IMR-90 (cell line): ENCODE results near the gene SCAANT1. TPM values are rescaled to one million over a fixed set of nuclear protein-coding genes. Genes with fewer than 3 reads are reported as not detected.

Experiments
- ATAC-seq: fragments of 200-7000 bp; cut with Tn5 transposase; 2 replicates; pipeline ENCODE4 v1.9.1; 2020; ENCODE audit warnings: low read depth, mild to moderate bottlenecking, moderate library complexity
- BruUV-seq: library from RNA; stranded (reverse); fragments of 400-500 nt; replicated peaks from 2 replicates; lab custom pipeline; 2021; lab: Mats Ljungman, UMichigan
- CTCF ChIA-PET: fragments of 300-600 bp; formaldehyde crosslinking; extraction: SDS; loops from one replicate; lab custom pipeline; 2021; ENCODE audit warnings: antibody characterized with exemption; lab: Yijun Ruan, JAX
- POLR2A ChIA-PET: fragments of 300-600 bp; sonication (Branson Sonifier 250); formaldehyde crosslinking; loops from one replicate; lab custom pipeline; 2022; ENCODE audit warnings: antibody characterized with exemption; ENCODE audit not compliant: unreplicated experiment; lab: Charles Lee
- DNase-seq: peaks from one replicate; pipeline ENCODE4 v3.0.0; 2013
- H2AFZ ChIP-seq: replicated peaks from 2 replicates; pipeline ENCODE3; 2013; ENCODE audit warnings: low read length, mild to moderate bottlenecking; ENCODE audit not compliant: poor library complexity
- H2AK5ac ChIP-seq: 2 replicates; pipeline ENCODE4 v1.6.1; 2013; ENCODE audit warnings: low read depth, low read length, inconsistent platforms
- H2AK9ac ChIP-seq: replicated peaks from 2 replicates; pipeline ENCODE3; 2013; ENCODE audit warnings: mild to moderate bottlenecking, low read depth, low read length, moderate library complexity; ENCODE audit not compliant: poor library complexity
- H2BK120ac ChIP-seq: 2 replicates; pipeline ENCODE4 v1.6.1; 2013; ENCODE audit warnings: low read depth, low read length, inconsistent platforms
- H2BK15ac ChIP-seq: 3 replicates; pipeline ENCODE4 v1.6.1; 2013; ENCODE audit warnings: low read depth, low read length, inconsistent platforms
- H2BK20ac ChIP-seq: 2 replicates; pipeline ENCODE4 v1.6.1; 2013; ENCODE audit warnings: low read depth, mild to moderate bottlenecking, inconsistent platforms, low read length, moderate library complexity
- H2BK5ac ChIP-seq: 2 replicates; pipeline ENCODE4 v1.6.1; 2013; ENCODE audit warnings: mild to moderate bottlenecking, low read depth, low read length, inconsistent platforms; ENCODE audit not compliant: poor library complexity, severe bottlenecking
- H3K14ac ChIP-seq: replicated peaks from 2 replicates; pipeline ENCODE4 v1.6.1; 2013; ENCODE audit warnings: low read depth, low read length, inconsistent platforms
- H3K18ac ChIP-seq: 2 replicates; pipeline ENCODE4 v1.6.1; 2013; ENCODE audit warnings: low read depth, low read length, control low read depth
- H3K23ac ChIP-seq: 2 replicates; pipeline ENCODE4 v1.6.1; 2013; ENCODE audit warnings: low read depth, low read length, inconsistent platforms
- H3K27ac ChIP-seq: 2 replicates; pipeline ENCODE4 v1.5.1; 2013; ENCODE audit warnings: mild to moderate bottlenecking, control low read depth, low read length; ENCODE audit not compliant: insufficient read depth
- H3K27me3 ChIP-seq: 2 replicates; pipeline ENCODE4 v1.6.1; 2013; ENCODE audit warnings: low read length; ENCODE audit not compliant: control insufficient read depth, insufficient read depth
- H3K36me3 ChIP-seq: 2 replicates; pipeline ENCODE4 v1.6.1; 2013; ENCODE audit warnings: low read length, mixed read lengths; ENCODE audit not compliant: control insufficient read depth, insufficient read depth
- H3K4ac ChIP-seq: 2 replicates; pipeline ENCODE4 v1.6.1; 2013; ENCODE audit warnings: low read depth, low read length, inconsistent platforms
- H3K4me1 ChIP-seq: 2 replicates; pipeline ENCODE4 v1.6.1; 2013; ENCODE audit warnings: low read length, mixed read lengths; ENCODE audit not compliant: control insufficient read depth, insufficient read depth
- H3K4me2 ChIP-seq: 2 replicates; pipeline ENCODE4 v1.6.1; 2013; ENCODE audit warnings: low read depth, mild to moderate bottlenecking, control low read depth, low read length, moderate library complexity
- H3K4me3 ChIP-seq: 2 replicates; pipeline ENCODE4 v1.5.1; 2013; ENCODE audit warnings: low read depth, mild to moderate bottlenecking, control low read depth, low read length, moderate library complexity; ENCODE audit not compliant: insufficient read depth
- H3K56ac ChIP-seq: 2 replicates; pipeline ENCODE4 v1.6.1; 2013; ENCODE audit warnings: low read length, inconsistent platforms; ENCODE audit not compliant: insufficient read depth; ENCODE audit errors: extremely low read depth
- H3K79me1 ChIP-seq, 2 experiments: 2 replicates each; pipeline ENCODE4 v1.6.1; 2013; ENCODE audit warnings: low read length in 2 of 2, inconsistent platforms in 1 of 2, low read depth in 1 of 2
- H3K9ac ChIP-seq: 2 replicates; pipeline ENCODE4 v1.6.1; 2013; ENCODE audit warnings: low read depth, low read length, control low read depth
- H3K9me1 ChIP-seq: 2 replicates; pipeline ENCODE4 v1.6.1; 2013; ENCODE audit warnings: low read length, inconsistent platforms; ENCODE audit not compliant: insufficient read depth
- H3K9me3 ChIP-seq: 2 replicates; pipeline ENCODE4 v1.6.1; 2013; ENCODE audit warnings: low read length; ENCODE audit not compliant: control insufficient read depth, insufficient read depth
- H4K20me1 ChIP-seq: 2 replicates; pipeline ENCODE4 v1.6.1; 2013; ENCODE audit warnings: low read length, inconsistent platforms; ENCODE audit not compliant: insufficient read depth
- H4K5ac ChIP-seq: 2 replicates; pipeline ENCODE4 v1.6.1; 2013; ENCODE audit warnings: mild to moderate bottlenecking, low read depth, low read length, control low read depth
- H4K8ac ChIP-seq, 2 experiments: 2 replicates each; pipeline ENCODE4 v1.6.1; 2013; ENCODE audit warnings: low read depth in 2 of 2, low read length in 2 of 2, control low read depth in 1 of 2, inconsistent platforms in 1 of 2
- H4K91ac ChIP-seq: 2 replicates; pipeline ENCODE4 v1.6.1; 2013; ENCODE audit warnings: low read depth, low read length, inconsistent platforms; ENCODE audit not compliant: insufficient read depth
- BHLHE40 ChIP-seq: fragments of 150-350 bp; IDR thresholded peaks from 2 replicates; pipeline ENCODE4 v1.6.1; 2016; ENCODE audit warnings: mild to moderate bottlenecking, low read depth, low read length
- CEBPB ChIP-seq: IDR thresholded peaks from 2 replicates; pipeline ENCODE4 v1.6.1; 2012; ENCODE audit warnings: low read depth, low read length, improper control_type of control experiment
- CHD1 ChIP-seq: IDR thresholded peaks from 2 replicates; pipeline ENCODE4 v1.6.1; 2012; ENCODE audit warnings: low read depth, low read length, improper control_type of control experiment
- ELK1 ChIP-seq: fragments of 150-350 bp; IDR thresholded peaks from 2 replicates; pipeline ENCODE4 v1.6.1; 2016; ENCODE audit warnings: low read depth, mild to moderate bottlenecking, low read length, moderate library complexity, borderline replicate concordance
- FOS ChIP-seq: fragments of 150-350 bp; IDR thresholded peaks from 2 replicates; pipeline ENCODE4 v1.6.1; 2016; ENCODE audit warnings: low read depth, low read length
- MAFK ChIP-seq: IDR thresholded peaks from 2 replicates; pipeline ENCODE4 v1.6.1; 2012; ENCODE audit warnings: low read depth, low read length, improper control_type of control experiment
- NFE2L2 ChIP-seq: fragments of 150-350 bp; IDR thresholded peaks from 2 replicates; pipeline ENCODE4 v1.6.1; 2016; ENCODE audit warnings: low read depth, mild to moderate bottlenecking, low read length
- POLR2A ChIP-seq: IDR thresholded peaks from 2 replicates; pipeline ENCODE4 v1.6.1; 2012; ENCODE audit warnings: mild to moderate bottlenecking, low read depth, low read length
- RAD21 ChIP-seq: IDR thresholded peaks from 2 replicates; pipeline ENCODE4 v1.6.1; 2012; ENCODE audit warnings: low read length, improper control_type of control experiment
- RCOR1 ChIP-seq: IDR thresholded peaks from 2 replicates; pipeline ENCODE4 v1.6.1; 2012; ENCODE audit warnings: mild to moderate bottlenecking, low read length, improper control_type of control experiment; ENCODE audit not compliant: insufficient replicate concordance
- RFX5 ChIP-seq: IDR thresholded peaks from 2 replicates; pipeline ENCODE4 v1.8.0; 2012; ENCODE audit warnings: low read depth, mild to moderate bottlenecking, low read length, moderate library complexity
- USF2 ChIP-seq: fragments of 150-350 bp; IDR thresholded peaks from 2 replicates; pipeline ENCODE4 v1.6.1; 2017; ENCODE audit warnings: mild to moderate bottlenecking, antibody characterized with exemption, low read length, low read depth
- WGBS, 2 experiments: methylation state at CpG; one replicate each; pipeline versions ENCODE4 v1.1.5 to v1.1.7; 2013; ENCODE audit warnings: missing lambda C conversion rate in 2 of 2; ENCODE audit not compliant: insufficient read length in 1 of 2; ENCODE audit errors: extremely low coverage in 2 of 2; 5-methylcytosine and 5-hydroxymethylcytosine counted together
- dilution Hi-C: fragments of 300-500 bp; cut with HindIII; formaldehyde crosslinking; loops from one replicate; pipeline ENCODE4 v1.14.3; 2018; ENCODE audit warnings: low sequenced_read_pairs; ENCODE audit not compliant: unreplicated experiment
- in situ Hi-C: fragments of 300-500 bp; cut with MboI; formaldehyde crosslinking; loops from 3 replicates; pipeline ENCODE4 v1.14.3; 2019; ENCODE audit warnings: low sequenced_read_pairs, inconsistent platforms, mixed read lengths
- intact Hi-C: fragments of 100-400 bp; cut with micrococcal nuclease; formaldehyde crosslinking; loops from 2 replicates; pipeline ENCODE4 v1.10.0; 2022
- polyA plus RNA-seq, 3 experiments: library from polyadenylated mRNA; depleted of rRNA; stranded (reverse); fragments of >200 nt; gene quantifications; 2 replicates each; pipeline ENCODE4 v1.2.3, GENCODE V29; 2012; ENCODE audit warnings: low replicate concordance in 1 of 3
- total RNA-seq: library from RNA; depleted of rRNA; stranded (reverse); fragments of >200 nt; gene quantifications from 2 replicates; pipeline ENCODE4 v1.2.3, GENCODE V29; 2012

Gene SCAANT1
- total and polyA plus RNA-seq, 2 of the 4 experiments (the other 2 are of a cell fraction) = not detected

GRCh38 chr3:63896332-63897030 is 15.7 kb downstream of the SCAANT1 start:
- H3K56ac ChIP-seq = no peak overlapping the region
- no peak overlapping the region for H3K9ac ChIP-seq
- intact Hi-C loops = no loop called here
- H3K9me3 ChIP-seq = no peaks in the 10 kb centered on the region
- H2AK5ac ChIP-seq = no peak overlapping the region
- no peak overlapping the region for H4K5ac ChIP-seq
- no peak overlapping the region for H2BK15ac ChIP-seq
- H2BK5ac ChIP-seq = no peak overlapping the region
- no peak overlapping the region for H2BK120ac ChIP-seq
- H3K18ac ChIP-seq = no peak overlapping the region
- H3K27me3 ChIP-seq = no peaks in the 10 kb centered on the region
- H2AFZ ChIP-seq = no peak overlapping the region
- no CpG with 5 or more reads among the region's 1 CpG for WGBS, 2 experiments
- peak overlapping the region; percentile 65; the same call in 1 of the 2 replicates for H3K14ac ChIP-seq
- no peak overlapping the region for H3K4me3 ChIP-seq
- ChIA-PET POLR2A (no interaction called here), CTCF (no interaction called here)
- no peak overlapping the region for H2AK9ac ChIP-seq
- H3K23ac ChIP-seq = peak overlapping the region; percentile 48
- H4K91ac ChIP-seq = no peak overlapping the region
- peaks cover 30 to 58% of the 10 kb centered on the region in 2 experiments for H3K79me1 ChIP-seq
- H3K27ac ChIP-seq = no peak overlapping the region
- no peak overlapping the region for H3K4ac ChIP-seq
- dilution Hi-C loops = no loop called here
- peaks cover 14% of the 10 kb centered on the region; the same call in 1 of the 2 replicates for H4K20me1 ChIP-seq
- ATAC-seq (peak; percentile 79), DNase-seq (peak; percentile 35)
- in situ Hi-C loops = no loop called here
- H2BK20ac ChIP-seq = no peak overlapping the region
- H3K4me1 ChIP-seq = peaks cover 3% of the 10 kb centered on the region
- no TSS peak for BruUV-seq
- H4K8ac ChIP-seq = no peak overlapping the region
- peak overlapping the region; percentile 83 for H3K4me2 ChIP-seq
- H3K36me3 ChIP-seq = peaks cover 14% of the 10 kb centered on the region
- peaks cover 3% of the 10 kb centered on the region; the same call in 1 of the 2 replicates for H3K9me1 ChIP-seq
- TF ChIP-seq RCOR1 (no peak), USF2 (no peak), RFX5 (no peak), MAFK (no peak), RAD21 (no peak), FOS (no peak), BHLHE40 (no peak), CEBPB (no peak), ELK1 (no peak), NFE2L2 (no peak), CHD1 (no peak), POLR2A (no peak)
